ENCODE measurements around the gene CAMTA1.
A peak's percentile ranks its signal among the peaks of the same experiment; 100 is the strongest.

CAMTA1 gene

DNA sequence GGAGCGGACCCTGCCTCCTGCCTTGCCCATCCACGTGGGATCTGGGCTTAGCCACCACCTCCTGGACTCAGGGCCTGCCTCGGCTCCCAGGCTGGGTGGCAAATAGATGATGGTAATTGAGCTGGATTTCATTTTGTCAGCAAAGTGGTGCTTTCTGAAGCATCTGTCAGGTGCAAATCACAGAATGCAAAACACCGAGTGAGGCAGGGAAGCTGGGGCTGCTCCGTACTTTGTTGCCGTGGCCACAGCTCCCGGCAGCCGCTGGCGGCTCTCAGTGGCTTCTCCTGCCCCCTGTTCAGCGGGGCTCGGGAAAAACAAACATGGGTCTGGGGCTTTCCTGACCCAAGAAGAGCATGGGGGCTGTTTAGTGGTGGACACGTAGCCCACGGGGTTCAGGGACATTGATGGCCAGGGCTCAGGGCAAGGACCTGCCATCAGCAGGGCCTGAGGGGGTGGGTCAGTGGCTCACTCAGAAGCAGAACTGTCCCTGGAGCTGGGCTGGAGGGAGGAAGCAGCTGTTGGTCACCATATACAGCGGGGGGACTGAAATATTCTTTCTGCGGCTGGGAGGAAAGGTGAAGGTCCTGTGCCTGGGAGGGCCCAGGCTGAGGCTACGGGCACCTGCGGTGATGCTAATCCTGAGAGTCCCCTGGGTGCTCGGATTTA lies 855.8 kb downstream of the CAMTA1 start:
- no peak for TF ChIP-seq ZNF623 (tag by site-specific recombination; IDR thresholded peaks at IDR 0.05)
- TF ChIP-seq, protein P1, sequence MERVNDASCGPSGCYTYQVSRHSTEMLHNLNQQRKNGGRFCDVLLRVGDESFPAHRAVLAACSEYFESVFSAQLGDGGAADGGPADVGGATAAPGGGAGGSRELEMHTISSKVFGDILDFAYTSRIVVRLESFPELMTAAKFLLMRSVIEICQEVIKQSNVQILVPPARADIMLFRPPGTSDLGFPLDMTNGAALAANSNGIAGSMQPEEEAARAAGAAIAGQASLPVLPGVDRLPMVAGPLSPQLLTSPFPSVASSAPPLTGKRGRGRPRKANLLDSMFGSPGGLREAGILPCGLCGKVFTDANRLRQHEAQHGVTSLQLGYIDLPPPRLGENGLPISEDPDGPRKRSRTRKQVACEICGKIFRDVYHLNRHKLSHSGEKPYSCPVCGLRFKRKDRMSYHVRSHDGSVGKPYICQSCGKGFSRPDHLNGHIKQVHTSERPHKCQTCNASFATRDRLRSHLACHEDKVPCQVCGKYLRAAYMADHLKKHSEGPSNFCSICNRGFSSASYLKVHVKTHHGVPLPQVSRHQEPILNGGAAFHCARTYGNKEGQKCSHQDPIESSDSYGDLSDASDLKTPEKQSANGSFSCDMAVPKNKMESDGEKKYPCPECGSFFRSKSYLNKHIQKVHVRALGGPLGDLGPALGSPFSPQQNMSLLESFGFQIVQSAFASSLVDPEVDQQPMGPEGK (tag by site-specific recombination; IDR thresholded peaks at IDR 0.05) = no peak
- TF ChIP-seq REPIN1 (tag by site-specific recombination; IDR thresholded peaks at IDR 0.05; ENCODE audit: low read depth) = no peak
- no peak for TF ChIP-seq ZNF350 (tag by site-specific recombination; IDR thresholded peaks at IDR 0.05)
- TF ChIP-seq ZNF701 (tag by site-specific recombination; IDR thresholded peaks at IDR 0.05) = no peak
- TF ChIP-seq ZBTB1 (tag by site-specific recombination; IDR thresholded peaks at IDR 0.05) = no peak
- TF ChIP-seq GLIS1 (tag by site-specific recombination; IDR thresholded peaks at IDR 0.05) = no peak
- TF ChIP-seq, protein P2, sequence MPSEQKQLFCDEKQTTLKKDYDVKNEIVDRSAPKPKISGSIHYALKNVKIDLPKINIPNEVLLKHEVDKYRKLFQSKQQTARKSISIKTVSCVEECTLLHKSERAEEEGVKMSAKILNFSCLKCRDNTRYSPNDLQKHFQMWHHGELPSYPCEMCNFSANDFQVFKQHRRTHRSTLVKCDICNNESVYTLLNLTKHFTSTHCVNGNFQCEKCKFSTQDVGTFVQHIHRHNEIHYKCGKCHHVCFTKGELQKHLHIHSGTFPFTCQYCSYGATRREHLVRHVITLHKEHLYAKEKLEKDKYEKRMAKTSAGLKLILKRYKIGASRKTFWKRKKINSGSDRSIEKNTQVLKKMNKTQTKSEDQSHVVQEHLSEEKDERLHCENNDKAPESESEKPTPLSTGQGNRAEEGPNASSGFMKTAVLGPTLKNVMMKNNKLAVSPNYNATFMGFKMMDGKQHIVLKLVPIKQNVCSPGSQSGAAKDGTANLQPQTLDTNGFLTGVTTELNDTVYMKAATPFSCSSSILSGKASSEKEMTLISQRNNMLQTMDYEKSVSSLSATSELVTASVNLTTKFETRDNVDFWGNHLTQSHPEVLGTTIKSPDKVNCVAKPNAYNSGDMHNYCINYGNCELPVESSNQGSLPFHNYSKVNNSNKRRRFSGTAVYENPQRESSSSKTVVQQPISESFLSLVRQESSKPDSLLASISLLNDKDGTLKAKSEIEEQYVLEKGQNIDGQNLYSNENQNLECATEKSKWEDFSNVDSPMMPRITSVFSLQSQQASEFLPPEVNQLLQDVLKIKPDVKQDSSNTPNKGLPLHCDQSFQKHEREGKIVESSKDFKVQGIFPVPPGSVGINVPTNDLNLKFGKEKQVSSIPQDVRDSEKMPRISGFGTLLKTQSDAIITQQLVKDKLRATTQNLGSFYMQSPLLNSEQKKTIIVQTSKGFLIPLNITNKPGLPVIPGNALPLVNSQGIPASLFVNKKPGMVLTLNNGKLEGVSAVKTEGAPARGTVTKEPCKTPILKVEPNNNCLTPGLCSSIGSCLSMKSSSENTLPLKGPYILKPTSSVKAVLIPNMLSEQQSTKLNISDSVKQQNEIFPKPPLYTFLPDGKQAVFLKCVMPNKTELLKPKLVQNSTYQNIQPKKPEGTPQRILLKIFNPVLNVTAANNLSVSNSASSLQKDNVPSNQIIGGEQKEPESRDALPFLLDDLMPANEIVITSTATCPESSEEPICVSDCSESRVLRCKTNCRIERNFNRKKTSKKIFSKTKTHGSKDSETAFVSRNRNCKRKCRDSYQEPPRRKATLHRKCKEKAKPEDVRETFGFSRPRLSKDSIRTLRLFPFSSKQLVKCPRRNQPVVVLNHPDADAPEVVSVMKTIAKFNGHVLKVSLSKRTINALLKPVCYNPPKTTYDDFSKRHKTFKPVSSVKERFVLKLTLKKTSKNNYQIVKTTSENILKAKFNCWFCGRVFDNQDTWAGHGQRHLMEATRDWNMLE (tag by site-specific recombination; conservative IDR thresholded peaks at IDR 0.05; ENCODE audit: low read depth) = no peak
- TF ChIP-seq ZNF426 (tag by site-specific recombination; IDR thresholded peaks at IDR 0.05) = no peak
- no peak for TF ChIP-seq KLF1 (tag by site-specific recombination; IDR thresholded peaks at IDR 0.05)
- TF ChIP-seq ZNF585B (tag by site-specific recombination; IDR thresholded peaks at IDR 0.05) = no peak
- TF ChIP-seq MEIS1 (CRISPR knock-in tag; IDR thresholded peaks at IDR 0.05; ENCODE audit: borderline replicate concordance) = no peak
- no peak for TF ChIP-seq OSR2 (tag by site-specific recombination; IDR thresholded peaks at IDR 0.05)
- no peak overlapping the region for H3K4me3 ChIP-seq (ENCODE audit: low read depth, low read length)
- H3K4me1 ChIP-seq (ENCODE audit: control insufficient read depth, insufficient read depth, low read length) = no peaks in the 10 kb centered on the region
- POLR2A ChIA-PET = no interaction called here
- H3K9me3 ChIP-seq (ENCODE audit: control insufficient read depth, insufficient read depth, low read depth, low read length) = no peaks in the 10 kb centered on the region
- CTCF ChIA-PET = interaction anchor here (0.8 to 1.4 kb wide), 2 partner anchors 13 to 14 kb away, joined by 3 read pairs; no protein-coding TSS in a partner anchor
- H3K36me3 ChIP-seq (ENCODE audit: control insufficient read depth in 2 of 2, insufficient read depth in 1 of 2, low read length in 2 of 2) = no peaks in the 10 kb centered on the region
- H3K27ac ChIP-seq (ENCODE audit: extremely low read depth, low read depth, low read length) = no peak overlapping the region

DNA sequence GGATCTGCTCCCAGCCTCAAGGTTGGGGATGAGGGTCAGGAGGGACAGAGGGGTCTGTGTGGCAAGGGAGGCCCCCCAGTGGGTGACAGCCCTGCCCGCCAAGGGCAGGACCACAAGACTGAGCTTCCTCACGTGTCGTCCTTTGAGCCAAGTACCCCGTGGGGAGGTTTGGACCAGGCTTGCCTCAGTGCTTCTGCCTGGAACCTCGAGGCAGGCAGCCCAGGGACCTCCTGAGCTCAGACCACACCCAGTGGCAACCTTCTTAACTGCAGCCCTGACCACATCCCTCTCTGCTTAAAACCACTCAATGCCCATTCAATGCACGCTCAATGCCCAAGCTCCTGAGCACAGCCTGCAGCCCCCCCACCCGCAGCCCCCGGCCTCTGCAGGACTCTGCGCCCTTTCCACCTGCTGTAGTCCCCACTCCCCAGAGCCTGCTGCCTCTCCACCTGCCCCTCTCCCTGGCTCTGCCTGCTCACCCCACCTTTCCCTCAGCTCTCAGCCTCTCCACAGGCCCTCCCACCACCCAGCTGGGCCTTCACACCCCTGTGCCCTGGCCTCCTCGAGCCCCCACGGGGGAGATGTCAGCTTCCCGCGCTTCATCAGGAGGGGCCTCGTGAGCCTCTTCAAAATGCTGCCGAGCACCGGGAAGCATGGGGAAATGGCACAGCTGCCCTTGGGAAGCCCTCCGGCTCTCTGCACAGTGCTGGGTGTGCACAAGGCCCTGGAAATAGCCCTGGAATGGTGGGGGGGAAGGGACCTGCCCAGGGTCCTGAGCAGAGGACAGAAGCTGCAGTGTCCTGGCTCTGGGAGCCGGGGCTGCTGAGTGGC lies 856.5 kb downstream of the CAMTA1 start:
- H3K4me3 ChIP-seq (ENCODE audit: low read depth, low read length) = no peak overlapping the region
- no peaks in the 10 kb centered on the region for H3K9me3 ChIP-seq (ENCODE audit: control insufficient read depth, insufficient read depth, low read depth, low read length)
- ChIA-PET CTCF (interaction anchor here (0.7 to 1.4 kb wide), 3 partner anchors 12 to 545 kb away, joined by 3 read pairs; no protein-coding TSS in a partner anchor), POLR2A (no interaction called here)
- H3K4me1 ChIP-seq (ENCODE audit: control insufficient read depth, insufficient read depth, low read length) = no peaks in the 10 kb centered on the region
- H3K27ac ChIP-seq (ENCODE audit: extremely low read depth, low read depth, low read length) = no peak overlapping the region
- TF ChIP-seq, protein P3, sequence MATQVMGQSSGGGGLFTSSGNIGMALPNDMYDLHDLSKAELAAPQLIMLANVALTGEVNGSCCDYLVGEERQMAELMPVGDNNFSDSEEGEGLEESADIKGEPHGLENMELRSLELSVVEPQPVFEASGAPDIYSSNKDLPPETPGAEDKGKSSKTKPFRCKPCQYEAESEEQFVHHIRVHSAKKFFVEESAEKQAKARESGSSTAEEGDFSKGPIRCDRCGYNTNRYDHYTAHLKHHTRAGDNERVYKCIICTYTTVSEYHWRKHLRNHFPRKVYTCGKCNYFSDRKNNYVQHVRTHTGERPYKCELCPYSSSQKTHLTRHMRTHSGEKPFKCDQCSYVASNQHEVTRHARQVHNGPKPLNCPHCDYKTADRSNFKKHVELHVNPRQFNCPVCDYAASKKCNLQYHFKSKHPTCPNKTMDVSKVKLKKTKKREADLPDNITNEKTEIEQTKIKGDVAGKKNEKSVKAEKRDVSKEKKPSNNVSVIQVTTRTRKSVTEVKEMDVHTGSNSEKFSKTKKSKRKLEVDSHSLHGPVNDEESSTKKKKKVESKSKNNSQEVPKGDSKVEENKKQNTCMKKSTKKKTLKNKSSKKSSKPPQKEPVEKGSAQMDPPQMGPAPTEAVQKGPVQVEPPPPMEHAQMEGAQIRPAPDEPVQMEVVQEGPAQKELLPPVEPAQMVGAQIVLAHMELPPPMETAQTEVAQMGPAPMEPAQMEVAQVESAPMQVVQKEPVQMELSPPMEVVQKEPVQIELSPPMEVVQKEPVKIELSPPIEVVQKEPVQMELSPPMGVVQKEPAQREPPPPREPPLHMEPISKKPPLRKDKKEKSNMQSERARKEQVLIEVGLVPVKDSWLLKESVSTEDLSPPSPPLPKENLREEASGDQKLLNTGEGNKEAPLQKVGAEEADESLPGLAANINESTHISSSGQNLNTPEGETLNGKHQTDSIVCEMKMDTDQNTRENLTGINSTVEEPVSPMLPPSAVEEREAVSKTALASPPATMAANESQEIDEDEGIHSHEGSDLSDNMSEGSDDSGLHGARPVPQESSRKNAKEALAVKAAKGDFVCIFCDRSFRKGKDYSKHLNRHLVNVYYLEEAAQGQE (tag by site-specific recombination; IDR thresholded peaks at IDR 0.05) = peak; percentile 27; the same call in 1 of the 2 replicates
- no peak for TF ChIP-seq ZNF510 (tag by site-specific recombination; IDR thresholded peaks at IDR 0.05; ENCODE audit: insufficient replicate concordance)
- TF ChIP-seq GLIS2 (tag by site-specific recombination; IDR thresholded peaks at IDR 0.05) = 0 out of 2 replicates have a peak, but pooled peaks have one; percentile 9
- no peaks in the 10 kb centered on the region for H3K36me3 ChIP-seq (ENCODE audit: control insufficient read depth in 2 of 2, insufficient read depth in 1 of 2, low read length in 2 of 2)

All from HEK293 (cell line).